Mucosa of gallbladder (tissue), 1 donor: ENCODE data around the gene ADGRD1. TPM values are rescaled to one million over a fixed set of nuclear protein-coding genes. Genes with fewer than 3 reads are reported as not detected.
"Not testable (repeated sequence)": the region's sequence is repeated elsewhere in the genome, so short reads cannot be mapped to it uniquely, and the experiment has no call there.

ENCODE experiments used
- DNase-seq: peaks from one replicate; pipeline ENCODE4 v3.0.0-alpha.2; 2020; ENCODE audit warnings: low spot score
- total RNA-seq: library from RNA; stranded (reverse); gene quantifications from one replicate; pipeline ENCODE4 v1.2.1, GENCODE V29; 2021
- donor health status: DM: no; HTN: no; CAD: no.

ADGRD1 gene
- total RNA-seq, 1 donor from 2014 or later: 96.1 TPM

- no peak for DNase-seq
Measured at GRCh38 chr12:130984183-130985058, 30.7 kb downstream of the ADGRD1 start.

GRCh38 chr12:130987151-130987931 is 33.6 kb downstream of the ADGRD1 start:
- no peak for DNase-seq

GRCh38 chr12:130988261-130988660 is 34.6 kb downstream of the ADGRD1 start:
- no peak for DNase-seq

- DNase-seq: no peak
Measured at GRCh38 chr12:130988751-130989150, 35.0 kb downstream of the ADGRD1 start.

GRCh38 chr12:130989391-130989790 is 35.7 kb downstream of the ADGRD1 start:
- no peak for DNase-seq

GRCh38 chr12:130990034-130990433 is 36.3 kb downstream of the ADGRD1 start:
- DNase-seq: no peak

GRCh38 chr12:130992448-130992847 is 38.7 kb downstream of the ADGRD1 start:
- no peak for DNase-seq

- no peak for DNase-seq
Measured at GRCh38 chr12:130992979-130993538, 39.4 kb downstream of the ADGRD1 start.

- DNase-seq: no peak
Measured at GRCh38 chr12:130993759-130994670, 40.3 kb downstream of the ADGRD1 start.

- DNase-seq: no peak
Measured at GRCh38 chr12:130994821-130995375, 41.2 kb downstream of the ADGRD1 start.

GRCh38 chr12:130995386-130995969 is 41.8 kb downstream of the ADGRD1 start:
- not testable (repeated sequence) for DNase-seq

- DNase-seq: no peak
Measured at GRCh38 chr12:130998136-130998535, 44.4 kb downstream of the ADGRD1 start.

- no peak for DNase-seq
Measured at GRCh38 chr12:131000000-131000486, 46.3 kb downstream of the ADGRD1 start.

GRCh38 chr12:131001493-131001892 is 47.8 kb downstream of the ADGRD1 start:
- DNase-seq: no peak

GRCh38 chr12:131002216-131002631 is 48.5 kb downstream of the ADGRD1 start:
- DNase-seq: no peak

- no peak for DNase-seq
Measured at GRCh38 chr12:131003036-131003715, 49.5 kb downstream of the ADGRD1 start.

- DNase-seq: no peak
Measured at GRCh38 chr12:131003716-131004045, 50.0 kb downstream of the ADGRD1 start.

- no peak for DNase-seq
Measured at GRCh38 chr12:131004166-131004565, 50.5 kb downstream of the ADGRD1 start.

GRCh38 chr12:131005161-131006035 is 51.7 kb downstream of the ADGRD1 start:
- no peak for DNase-seq
